ENCODE data around the gene GABBR2.

GRCh38 chr9:98413084-98413483 lies 295.7 kb downstream of the GABBR2 start:
- TF ChIP-seq CTCF (IDR thresholded peaks at IDR 0.05) (no peak), POLR2A (IDR thresholded peaks at IDR 0.05; ENCODE audit: low read depth) (no peak), POLR2AphosphoS5 (IDR thresholded peaks at IDR 0.05) (no peak)
